H1 (cell line): ENCODE results near the gene LRRC42. TPM values are rescaled to one million over a fixed set of nuclear protein-coding genes. Genes with fewer than 3 reads are reported as not detected.

Source experiments
- CTCF ChIA-PET: fragments of 300-600 bp; sonication (Branson Sonifier 250); formaldehyde crosslinking; loops from one replicate; lab custom pipeline; 2021; ENCODE audit not compliant: partially characterized antibody; lab: Charles Lee
- POLR2A ChIA-PET: fragments of 300-600 bp; sonication (Branson Sonifier 250); formaldehyde crosslinking; loops from one replicate; lab custom pipeline; 2021; ENCODE audit warnings: inconsistent platforms; ENCODE audit not compliant: partially characterized antibody; lab: Charles Lee
- DNase-seq, 2 experiments: peaks; one replicate each; pipeline versions ENCODE4 v3.0.0 to v3.0.0-alpha.2; 2010 to 2022; ENCODE audit warnings: low spot score in 2 of 2, low read depth in 1 of 2, mixed read lengths in 1 of 2
- FAIRE-seq: peaks from 2 replicates; lab custom pipeline; 2011; peaks lifted over from hg19 to GRCh38; lab: Jason Lieb, UNC
- H2AFZ ChIP-seq: 2 replicates; pipeline ENCODE4 v1.8.1; 2012; ENCODE audit warnings: low read length, inconsistent platforms
- H2AK5ac ChIP-seq: 2 replicates; pipeline ENCODE4 v1.6.1; 2013; ENCODE audit warnings: low read depth, low read length
- H2BK120ac ChIP-seq: replicated peaks from 2 replicates; pipeline ENCODE3; 2013; ENCODE audit warnings: low read depth, low read length, inconsistent platforms
- H2BK12ac ChIP-seq: 2 replicates; pipeline ENCODE4 v1.6.1; 2013; ENCODE audit warnings: low read depth, low read length
- H2BK15ac ChIP-seq: 2 replicates; pipeline ENCODE4 v1.6.1; 2013; ENCODE audit warnings: low read length
- H2BK20ac ChIP-seq: 2 replicates; pipeline ENCODE4 v1.6.1; 2013; ENCODE audit warnings: low read length
- H2BK5ac ChIP-seq: 2 replicates; pipeline ENCODE4 v1.6.1; 2013; ENCODE audit warnings: low read depth, low read length
- H3K14ac ChIP-seq: 2 replicates; pipeline ENCODE4 v1.6.1; 2013; ENCODE audit warnings: inconsistent platforms; ENCODE audit not compliant: insufficient read length
- H3K18ac ChIP-seq: 2 replicates; pipeline ENCODE4 v1.6.1; 2013; ENCODE audit warnings: low read length; ENCODE audit errors: extremely low read depth
- H3K23ac ChIP-seq: 2 replicates; pipeline ENCODE4 v1.6.1; 2013; ENCODE audit warnings: inconsistent platforms; ENCODE audit not compliant: insufficient read length
- H3K23me2 ChIP-seq: 2 replicates; pipeline ENCODE4 v1.6.1; 2013; ENCODE audit warnings: low read depth, low read length
- H3K27ac ChIP-seq: 2 replicates; pipeline ENCODE4 v1.6.1; 2011; ENCODE audit warnings: low read depth, low read length, inconsistent platforms
- H3K27me3 ChIP-seq, 4 experiments: replicated peaks in 1 of 4; 1 replicate in 1 of 4; 2 replicates in 3 of 4; pipeline versions ENCODE4 v1.6.1 to v1.8.1; 2011 to 2013; ENCODE audit warnings: low read length in 3 of 4, mild to moderate bottlenecking in 3 of 4, inconsistent platforms in 2 of 4, mixed read lengths in 2 of 4, moderate library complexity in 1 of 4; ENCODE audit not compliant: control insufficient read depth in 3 of 4, insufficient read depth in 3 of 4; ENCODE audit errors: extremely low read depth in 1 of 4
- H3K36me3 ChIP-seq, 4 experiments: 2 replicates each; pipeline versions ENCODE4 v1.6.1 to v1.8.1; 2011 to 2013; ENCODE audit warnings: mild to moderate bottlenecking in 4 of 4, low read length in 3 of 4, moderate library complexity in 2 of 4, control low read depth in 1 of 4, inconsistent platforms in 1 of 4; ENCODE audit not compliant: insufficient read depth in 4 of 4, control insufficient read depth in 2 of 4
- H3K4ac ChIP-seq: replicated peaks from 2 replicates; pipeline ENCODE3; 2013; ENCODE audit warnings: low read length, low read depth, mixed read lengths, inconsistent platforms; ENCODE audit not compliant: insufficient read length
- H3K4me1 ChIP-seq, 4 experiments: replicated peaks in 1 of 4; 1 replicate in 1 of 4; 2 replicates in 3 of 4; pipeline versions ENCODE4 v1.6.1 to v1.8.1; 2011 to 2013; ENCODE audit warnings: low read length in 3 of 4, inconsistent platforms in 2 of 4, mixed read lengths in 1 of 4; ENCODE audit not compliant: insufficient read depth in 4 of 4, control insufficient read depth in 3 of 4
- H3K4me2 ChIP-seq, 2 experiments: 2 replicates each; pipeline versions ENCODE4 v1.6.1 to v1.8.1; 2011 to 2013; ENCODE audit warnings: low read depth in 2 of 2, low read length in 2 of 2, control low read depth in 1 of 2, inconsistent platforms in 1 of 2, mild to moderate bottlenecking in 1 of 2; ENCODE audit not compliant: insufficient read depth in 1 of 2
- H3K4me3 ChIP-seq, 4 experiments: fragments of 200-600, 300-600 bp in 1 of 4; sonication (generic), shearing (Covaris generic), sonication (Bioruptor Twin) in 1 of 4; 2 replicates each; pipeline versions ENCODE4 v1.5.1 to v1.8.1; 2011 to 2016; ENCODE audit warnings: low read length in 4 of 4, low read depth in 3 of 4, control low read depth in 2 of 4, inconsistent platforms in 2 of 4, mild to moderate bottlenecking in 2 of 4, mixed read lengths in 1 of 4, moderate library complexity in 1 of 4; ENCODE audit not compliant: insufficient read depth in 2 of 4; ENCODE audit errors: extremely low read depth in 1 of 4
- H3K56ac ChIP-seq: replicated peaks from 2 replicates; pipeline ENCODE3; 2013; ENCODE audit warnings: low read depth, mild to moderate bottlenecking, mixed read lengths, low read length, inconsistent platforms; ENCODE audit not compliant: insufficient read length
- H3K79me1 ChIP-seq: 2 replicates; pipeline ENCODE4 v1.6.1; 2013; ENCODE audit warnings: low read depth, low read length, control low read depth
- H3K79me2 ChIP-seq, 2 experiments: 2 replicates each; pipeline versions ENCODE4 v1.6.1 to v1.8.1; 2012 to 2013; ENCODE audit warnings: low read length in 2 of 2, mild to moderate bottlenecking in 2 of 2, inconsistent platforms in 1 of 2; ENCODE audit not compliant: insufficient read depth in 2 of 2, control insufficient read depth in 1 of 2
- H3K9ac ChIP-seq, 4 experiments: replicated peaks in 1 of 4; 1 replicate in 1 of 4; 2 replicates in 3 of 4; pipeline versions ENCODE4 v1.6.1 to v1.8.1; 2011 to 2013; ENCODE audit warnings: low read depth in 3 of 4, low read length in 3 of 4, control low read depth in 2 of 4, mild to moderate bottlenecking in 2 of 4, moderate library complexity in 2 of 4, inconsistent platforms in 1 of 4; ENCODE audit errors: extremely low read depth in 1 of 4
- H3K9me3 ChIP-seq, 2 experiments: 2 replicates each; pipeline versions ENCODE4 v1.6.1 to v1.8.1; 2012 to 2013; ENCODE audit warnings: mild to moderate bottlenecking in 2 of 2, moderate library complexity in 2 of 2, control low read depth in 1 of 2, inconsistent platforms in 1 of 2, low read depth in 1 of 2, low read length in 1 of 2, mixed read lengths in 1 of 2; ENCODE audit not compliant: insufficient read depth in 2 of 2
- H4K20me1 ChIP-seq, 2 experiments: replicated peaks in 1 of 2; 2 replicates each; pipeline versions ENCODE3 to v1.8.1; 2011 to 2013; ENCODE audit warnings: inconsistent platforms in 2 of 2, low read length in 2 of 2, mild to moderate bottlenecking in 1 of 2; ENCODE audit not compliant: insufficient read depth in 2 of 2, control insufficient read depth in 1 of 2
- H4K5ac ChIP-seq: 2 replicates; pipeline ENCODE4 v1.6.1; 2013; ENCODE audit warnings: low read length, low read depth, mixed read lengths, inconsistent platforms; ENCODE audit not compliant: insufficient read length
- H4K8ac ChIP-seq: 2 replicates; pipeline ENCODE4 v1.8.0; 2013; ENCODE audit warnings: mild to moderate bottlenecking, moderate library complexity, low read length, inconsistent platforms; ENCODE audit not compliant: insufficient read depth; ENCODE audit errors: extremely low read depth
- H4K91ac ChIP-seq: replicated peaks from 2 replicates; pipeline ENCODE3; 2013; ENCODE audit warnings: low read length, mixed read lengths, inconsistent platforms; ENCODE audit not compliant: insufficient read length
- WGBS, 2 experiments: shearing (Covaris generic) in 1 of 2; methylation state at CpG; one replicate each; pipeline versions ENCODE4 v1.1.6 to v1.1.7; 2013 to 2015; ENCODE audit warnings: low lambda C conversion rate in 2 of 2, mixed read lengths in 2 of 2, inconsistent platforms in 1 of 2, low coverage in 1 of 2, missing lambda C conversion rate in 1 of 2; ENCODE audit not compliant: insufficient replicate concordance in 2 of 2, insufficient coverage in 1 of 2, insufficient read length in 1 of 2; ENCODE audit errors: extremely low coverage in 1 of 2, missing lambda C conversion rate in 1 of 2; 5-methylcytosine and 5-hydroxymethylcytosine counted together
- polyA plus RNA-seq, 7 experiments: library from polyadenylated mRNA; depleted of rRNA in 3 of 7; stranded (reverse) in 5 of 7; unstranded in 2 of 7; fragments of >200 nt in 5 of 7; fragments of 200-250 nt in 2 of 7; gene quantifications; 1 replicate in 5 of 7; 2 replicates in 1 of 7; 4 replicates in 1 of 7; pipeline versions ENCODE4 v1.2.1 to v1.2.3, GENCODE V29; 2011 to 2013; ENCODE audit warnings: missing spikeins in 2 of 7, mixed read lengths in 2 of 7
- total RNA-seq: library from RNA; stranded (reverse); fragmentation: NEBNext Ultra II Directional; extraction: Animal tissue kit (Norgen Biotek cat#: 25700); gene quantifications from 2 replicates; pipeline ENCODE4 v1.2.1, GENCODE V29; 2021
- TF ChIP-seq, protein P1 (sequence below): IDR thresholded peaks from 2 replicates; pipeline ENCODE4 v1.6.1; 2012; ENCODE audit warnings: inconsistent platforms

The LRRC42 gene
- total and polyA plus RNA-seq, 2 of the 8 experiments (the other 6 are each of a cell fraction or from before 2014, with no cell fraction given) = 38.2 to 54.1 TPM

DNA sequence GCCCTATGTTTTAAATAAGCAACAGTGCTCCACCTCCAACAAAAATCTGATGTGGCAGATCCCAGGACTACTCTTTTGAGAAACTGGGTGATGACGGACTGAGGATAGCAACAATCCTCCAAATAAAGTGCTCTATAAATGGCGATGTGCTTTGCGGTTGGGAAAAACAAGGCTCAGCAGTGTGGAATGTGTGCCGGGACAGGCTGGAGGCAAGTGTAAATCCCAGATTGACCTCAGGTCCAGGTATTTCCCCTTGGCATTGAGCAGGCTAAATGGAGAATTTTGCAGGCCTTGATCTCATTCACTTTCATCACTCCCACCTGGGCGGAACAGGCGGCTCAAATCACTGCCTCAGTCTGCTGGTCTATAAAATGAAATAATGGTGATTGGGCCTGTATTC is 35.1 kb downstream of the LRRC42 start:
- Histone ChIP-seq H3K4me3 (no peak overlapping the region), H3K9me3 (no peaks in the 10 kb centered on the region), H2BK5ac (no peak overlapping the region), H3K27ac (no peak overlapping the region), H2AK5ac (no peak overlapping the region), H3K56ac (no peak overlapping the region), H3K36me3 (no peaks in the 10 kb centered on the region), H4K91ac (peak overlapping the region; percentile 4), H3K18ac (no peak overlapping the region), H3K79me2 (no peaks in the 10 kb centered on the region), H3K9ac (no peak overlapping the region; a peak in 1 of 7 replicates), H4K8ac (no peak overlapping the region), H3K23me2 (peaks cover 2% of the 10 kb centered on the region; the same call in 1 of the 2 replicates), H3K4me1 (peaks cover 0 to 5% (median 0%) of the 10 kb centered on the region in 4 experiments; a peak in 2 of 7 replicates), H3K4ac (no peak overlapping the region), H2BK15ac (no peak overlapping the region), H2BK120ac (no peak overlapping the region), H2BK12ac (no peak overlapping the region), H2AFZ (peak overlapping the region; percentile 24; the same call in 1 of the 2 replicates), H4K20me1 (no peaks in the 10 kb centered on the region), H3K4me2 (no peak overlapping the region), H2BK20ac (no peak overlapping the region), H3K27me3 (peaks cover 0 to 2% (median 0%) of the 10 kb centered on the region in 4 experiments; a peak in 1 of 7 replicates), H3K79me1 (no peaks in the 10 kb centered on the region), H3K14ac (no peak overlapping the region), H4K5ac (no peak overlapping the region), H3K23ac (no peak overlapping the region)
- DNase-seq (no peak), FAIRE-seq (no peak)
- TF ChIP-seq, protein P1, sequence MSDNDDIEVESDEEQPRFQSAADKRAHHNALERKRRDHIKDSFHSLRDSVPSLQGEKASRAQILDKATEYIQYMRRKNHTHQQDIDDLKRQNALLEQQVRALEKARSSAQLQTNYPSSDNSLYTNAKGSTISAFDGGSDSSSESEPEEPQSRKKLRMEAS = no peak
- 90% methylated on average over 6 of the region's 6 CpGs; no CpG with 5 or more reads in 1 of the 2 experiments for WGBS, 2 experiments
- ChIA-PET CTCF (interaction anchor here (0.6 to 1.3 kb wide), 4 partner anchors 11 to 122 kb away, joined by 3 to 4 read pairs (median 4); no protein-coding TSS in a partner anchor), POLR2A (no interaction called here)
